ENCODE data around the gene COX7A1.

Gene COX7A1

DNA sequence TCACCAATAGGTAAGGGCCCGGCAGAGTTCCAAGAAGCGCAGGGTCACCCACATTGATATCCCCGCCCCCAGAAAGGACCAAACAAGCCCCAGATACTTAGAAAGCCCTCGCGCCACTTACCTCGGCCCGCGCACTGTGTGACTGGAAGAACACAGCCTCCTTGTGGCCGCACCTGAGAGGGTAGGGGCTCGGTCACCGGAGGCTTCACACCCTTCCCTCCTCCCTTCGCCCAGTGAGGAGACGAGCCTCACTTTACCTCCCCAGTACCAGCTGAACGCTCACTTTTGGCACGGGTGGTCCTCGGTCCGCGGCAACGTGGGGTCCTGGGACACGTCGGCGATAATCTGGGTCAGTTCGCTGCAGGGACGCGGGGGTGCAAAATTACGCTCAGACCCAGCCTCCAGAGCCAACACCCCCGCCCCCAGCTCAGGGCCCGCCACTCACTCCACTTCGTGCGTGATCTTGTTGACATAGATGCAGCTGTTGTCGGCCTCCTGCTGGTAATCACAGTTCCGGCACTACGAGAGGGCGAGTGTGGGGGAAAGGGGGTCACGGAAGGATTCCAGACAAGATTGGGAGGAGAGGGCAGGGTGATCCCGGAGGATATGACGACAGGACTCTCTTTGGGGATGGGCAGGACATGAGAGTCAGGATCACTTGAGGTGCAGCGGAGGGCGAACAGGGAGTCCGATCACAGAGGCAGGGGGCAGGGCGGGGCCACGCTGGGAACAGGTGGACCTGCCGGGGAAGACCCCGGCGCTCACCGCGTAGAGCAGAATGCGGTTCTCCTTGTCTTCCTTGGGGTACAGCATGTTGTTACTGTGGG is 38.1 kb downstream of the COX7A1 start:
- peak; percentile 31 for FAIRE-seq
- DNase-seq (ENCODE audit: insufficient read length, low spot score), result peak; percentile 33

- no peak for DNase-seq (ENCODE audit: insufficient read length, low spot score)
- no peak for FAIRE-seq
Observed at GRCh38 chr19:36113425-36113824, 38.8 kb downstream of the COX7A1 start.

GRCh38 chr19:36112678-36113077 is 39.6 kb downstream of the COX7A1 start:
- DNase-seq (ENCODE audit: insufficient read length, low spot score) (no peak), FAIRE-seq (no peak)

DNA sequence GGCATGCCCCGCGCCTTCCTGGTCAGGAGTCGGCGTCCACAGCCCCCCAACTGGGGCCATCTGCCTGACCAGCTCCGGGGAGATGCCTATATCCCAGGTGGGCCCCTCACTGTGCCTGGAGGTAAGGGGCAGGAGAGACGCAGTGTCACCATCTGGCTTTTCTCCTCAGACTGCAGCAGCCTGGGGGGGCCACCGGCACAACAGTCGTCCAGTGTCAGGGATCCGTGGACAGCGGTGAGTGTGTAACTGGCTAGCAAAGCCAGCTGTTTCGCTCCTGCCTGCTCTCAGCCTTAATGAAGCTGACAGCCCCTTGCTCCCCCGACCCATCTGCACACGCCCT is 41.1 kb downstream of the COX7A1 start:
- no peak for DNase-seq (ENCODE audit: insufficient read length, low spot score)
- no peak for FAIRE-seq

DNA sequence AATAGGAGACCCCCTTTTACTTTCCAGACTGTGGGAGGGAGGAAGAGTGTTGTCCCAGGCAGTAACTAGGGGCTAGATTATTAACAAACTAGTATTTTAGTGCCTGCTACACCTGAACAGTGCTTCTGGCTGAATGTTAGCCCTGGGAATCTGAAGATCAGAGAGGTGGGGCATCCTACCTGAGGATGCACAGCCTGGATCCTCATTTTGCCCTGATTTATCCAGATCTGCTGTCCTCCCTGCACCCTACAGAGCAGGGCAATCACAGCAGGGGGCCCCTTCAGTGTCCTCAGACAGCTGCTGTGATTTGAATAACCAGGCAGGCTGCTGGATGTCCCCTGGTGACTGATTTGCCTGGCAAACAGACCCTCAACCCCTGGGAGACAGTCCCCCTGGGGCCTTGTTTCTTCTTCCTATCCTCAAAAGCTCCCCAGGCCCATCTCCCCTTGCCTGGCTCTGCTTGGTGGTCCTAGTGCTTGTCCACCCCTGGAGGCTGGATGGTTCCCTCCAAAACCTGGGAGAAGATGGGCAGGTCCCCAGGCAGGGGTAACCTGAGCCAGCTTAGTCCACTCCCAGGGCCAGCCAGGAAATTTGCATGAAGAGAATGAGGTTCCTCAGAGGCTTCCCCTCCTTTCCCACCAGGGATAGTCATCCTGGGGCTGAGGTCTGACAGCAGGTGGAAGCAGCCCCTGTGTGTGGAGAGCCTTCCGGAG is 41.6 kb downstream of the COX7A1 start, which contains the start of gene OVOL3:
Gene OVOL3, plus strand, starts transcription at position 657 of the 713 bp plus-strand sequence. CDS start 60 bp downstream, outside the sequence.
- no peak for DNase-seq (ENCODE audit: insufficient read length, low spot score)
- FAIRE-seq, result no peak

GRCh38 chr19:36108684-36109083 is 43.6 kb downstream of the COX7A1 start:
- FAIRE-seq, result no peak

DNA sequence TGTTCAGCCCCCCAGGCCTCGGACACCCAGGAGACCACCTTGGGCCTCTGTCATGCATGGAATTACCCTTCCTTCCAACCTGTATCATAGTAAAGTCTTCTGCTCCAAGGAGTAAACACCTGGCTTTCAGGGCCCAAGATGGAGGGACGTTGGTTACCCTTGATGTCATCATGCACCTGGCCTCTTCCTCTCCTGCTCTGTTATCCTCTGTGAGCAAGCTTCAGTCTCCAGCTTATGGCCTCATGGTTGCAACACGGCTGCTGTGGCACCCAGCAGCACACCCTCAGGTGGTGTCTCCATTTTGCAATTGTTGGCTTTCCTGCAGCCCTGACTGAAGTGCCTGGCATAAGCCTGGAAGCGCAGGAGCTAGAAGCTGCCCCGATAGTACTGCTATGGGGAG is 45.3 kb downstream of the COX7A1 start:
- DNase-seq (ENCODE audit: insufficient read length, low spot score), result no peak
- no peak for FAIRE-seq

More at GRCh38 chr19:36108684-36109083, 43.6 kb downstream of the COX7A1 start:
- no peak for DNase-seq (ENCODE audit: insufficient read length, low spot score)

GRCh38 chr19:36106441-36106840 is 45.8 kb downstream of the COX7A1 start:
- FAIRE-seq (no peak), DNase-seq (ENCODE audit: insufficient read length, low spot score) (no peak)

GRCh38 chr19:36103842-36104552 is 48.2 kb downstream of the COX7A1 start:
- DNase-seq (ENCODE audit: insufficient read length, low spot score) (no peak), FAIRE-seq (peak; percentile 33)

DNA sequence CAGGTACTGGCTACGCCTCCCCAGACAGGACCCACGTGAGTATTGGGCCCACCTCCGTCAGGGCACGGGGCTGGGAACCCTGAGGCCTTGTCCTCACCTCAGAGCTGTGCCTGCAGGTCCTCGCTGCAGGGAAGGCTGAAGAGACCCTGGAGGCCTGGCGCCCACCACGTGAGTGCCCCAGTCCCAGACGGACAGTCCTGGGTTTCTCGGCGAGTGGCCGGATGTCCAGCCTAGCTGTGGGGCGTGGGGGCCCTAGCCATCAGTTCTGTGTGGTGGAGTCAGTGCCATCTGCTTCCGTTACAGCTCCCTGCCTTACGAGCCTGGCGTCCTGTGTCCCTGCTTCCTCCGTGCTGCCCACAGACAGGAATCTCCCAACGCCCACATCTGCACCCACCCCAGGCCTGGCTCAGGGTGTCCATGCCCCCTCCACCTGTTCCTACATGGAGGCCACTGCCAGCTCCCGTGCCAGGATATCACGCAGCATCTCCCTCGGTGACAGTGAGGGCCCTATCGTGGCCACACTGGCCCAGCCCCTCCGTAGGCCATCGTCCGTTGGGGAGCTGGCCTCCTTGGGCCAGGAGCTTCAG is 49.1 kb downstream of the COX7A1 start:
- DNase-seq (ENCODE audit: insufficient read length, low spot score) (no peak), FAIRE-seq (no peak)

DNA sequence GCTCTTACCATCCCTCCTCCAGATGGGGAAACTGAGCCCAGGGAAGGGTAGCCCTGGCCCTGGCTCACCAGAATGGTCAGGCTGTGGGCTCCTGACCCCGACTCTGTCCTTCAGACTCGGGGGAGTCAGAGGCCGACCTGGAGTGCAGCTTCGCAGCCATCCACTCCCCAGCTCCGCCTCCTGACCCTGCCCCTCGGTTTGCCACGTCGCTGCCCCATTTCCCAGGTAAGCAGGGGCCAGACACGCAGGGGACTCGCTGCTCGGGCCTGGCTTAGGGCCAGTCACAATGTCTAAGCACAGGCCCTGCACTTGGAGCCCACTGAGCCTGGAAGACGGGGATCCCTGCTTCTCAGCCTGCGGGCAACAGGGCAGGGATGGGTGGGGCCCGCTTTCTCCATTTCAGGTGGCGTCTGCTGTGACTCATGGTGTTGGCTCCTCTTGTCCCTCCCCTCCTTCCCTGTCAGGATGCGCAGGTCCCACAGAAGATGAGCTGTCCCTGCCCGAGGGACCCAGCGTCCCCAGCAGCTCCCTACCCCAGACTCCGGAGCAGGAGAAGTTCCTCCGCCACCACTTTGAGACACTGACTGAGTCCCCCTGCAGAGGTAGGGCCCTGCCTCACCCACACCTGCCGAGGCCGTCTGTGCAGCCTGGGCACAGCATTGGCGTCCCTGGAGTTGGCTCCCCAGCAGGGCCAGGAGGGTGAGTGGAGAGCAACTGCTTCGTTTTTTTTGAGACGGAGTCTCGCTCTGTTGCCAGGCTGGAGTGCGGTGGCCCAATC is 50.5 kb downstream of the COX7A1 start:
- no peak for FAIRE-seq
- DNase-seq (ENCODE audit: insufficient read length, low spot score), result no peak
